IMR-90 (cell line): ENCODE data around the gene LRRTM3. TPM values are rescaled to one million over a fixed set of nuclear protein-coding genes. Genes with fewer than 3 reads are reported as not detected.

Experiments
- ATAC-seq: fragments of 200-7000 bp; cut with Tn5 transposase; 2 replicates; pipeline ENCODE4 v1.9.1; 2020; ENCODE audit warnings: low read depth, mild to moderate bottlenecking, moderate library complexity
- BruUV-seq: library from RNA; stranded (reverse); fragments of 400-500 nt; replicated peaks from 2 replicates; lab custom pipeline; 2021; lab: Mats Ljungman, UMichigan
- CTCF ChIA-PET: fragments of 300-600 bp; formaldehyde crosslinking; extraction: SDS; loops from one replicate; lab custom pipeline; 2021; ENCODE audit warnings: antibody characterized with exemption; lab: Yijun Ruan, JAX
- POLR2A ChIA-PET: fragments of 300-600 bp; sonication (Branson Sonifier 250); formaldehyde crosslinking; loops from one replicate; lab custom pipeline; 2022; ENCODE audit warnings: antibody characterized with exemption; ENCODE audit not compliant: unreplicated experiment; lab: Charles Lee
- DNase-seq: peaks from one replicate; pipeline ENCODE4 v3.0.0; 2013
- H2AFZ ChIP-seq: replicated peaks from 2 replicates; pipeline ENCODE3; 2013; ENCODE audit warnings: low read length, mild to moderate bottlenecking; ENCODE audit not compliant: poor library complexity
- H2AK5ac ChIP-seq: 2 replicates; pipeline ENCODE4 v1.6.1; 2013; ENCODE audit warnings: low read depth, low read length, inconsistent platforms
- H2AK9ac ChIP-seq: replicated peaks from 2 replicates; pipeline ENCODE3; 2013; ENCODE audit warnings: mild to moderate bottlenecking, low read depth, low read length, moderate library complexity; ENCODE audit not compliant: poor library complexity
- H2BK120ac ChIP-seq: 2 replicates; pipeline ENCODE4 v1.6.1; 2013; ENCODE audit warnings: low read depth, low read length, inconsistent platforms
- H2BK15ac ChIP-seq: 3 replicates; pipeline ENCODE4 v1.6.1; 2013; ENCODE audit warnings: low read depth, low read length, inconsistent platforms
- H2BK20ac ChIP-seq: 2 replicates; pipeline ENCODE4 v1.6.1; 2013; ENCODE audit warnings: low read depth, mild to moderate bottlenecking, inconsistent platforms, low read length, moderate library complexity
- H2BK5ac ChIP-seq: 2 replicates; pipeline ENCODE4 v1.6.1; 2013; ENCODE audit warnings: mild to moderate bottlenecking, low read depth, low read length, inconsistent platforms; ENCODE audit not compliant: poor library complexity, severe bottlenecking
- H3K14ac ChIP-seq: replicated peaks from 2 replicates; pipeline ENCODE4 v1.6.1; 2013; ENCODE audit warnings: low read depth, low read length, inconsistent platforms
- H3K18ac ChIP-seq: 2 replicates; pipeline ENCODE4 v1.6.1; 2013; ENCODE audit warnings: low read depth, low read length, control low read depth
- H3K23ac ChIP-seq: 2 replicates; pipeline ENCODE4 v1.6.1; 2013; ENCODE audit warnings: low read depth, low read length, inconsistent platforms
- H3K27ac ChIP-seq: 2 replicates; pipeline ENCODE4 v1.5.1; 2013; ENCODE audit warnings: mild to moderate bottlenecking, control low read depth, low read length; ENCODE audit not compliant: insufficient read depth
- H3K27me3 ChIP-seq: 2 replicates; pipeline ENCODE4 v1.6.1; 2013; ENCODE audit warnings: low read length; ENCODE audit not compliant: control insufficient read depth, insufficient read depth
- H3K36me3 ChIP-seq: 2 replicates; pipeline ENCODE4 v1.6.1; 2013; ENCODE audit warnings: low read length, mixed read lengths; ENCODE audit not compliant: control insufficient read depth, insufficient read depth
- H3K4ac ChIP-seq: 2 replicates; pipeline ENCODE4 v1.6.1; 2013; ENCODE audit warnings: low read depth, low read length, inconsistent platforms
- H3K4me1 ChIP-seq: 2 replicates; pipeline ENCODE4 v1.6.1; 2013; ENCODE audit warnings: low read length, mixed read lengths; ENCODE audit not compliant: control insufficient read depth, insufficient read depth
- H3K4me2 ChIP-seq: 2 replicates; pipeline ENCODE4 v1.6.1; 2013; ENCODE audit warnings: low read depth, mild to moderate bottlenecking, control low read depth, low read length, moderate library complexity
- H3K4me3 ChIP-seq: 2 replicates; pipeline ENCODE4 v1.5.1; 2013; ENCODE audit warnings: low read depth, mild to moderate bottlenecking, control low read depth, low read length, moderate library complexity; ENCODE audit not compliant: insufficient read depth
- H3K56ac ChIP-seq: 2 replicates; pipeline ENCODE4 v1.6.1; 2013; ENCODE audit warnings: low read length, inconsistent platforms; ENCODE audit not compliant: insufficient read depth; ENCODE audit errors: extremely low read depth
- H3K79me1 ChIP-seq, 2 experiments: 2 replicates each; pipeline ENCODE4 v1.6.1; 2013; ENCODE audit warnings: low read length in 2 of 2, inconsistent platforms in 1 of 2, low read depth in 1 of 2
- H3K9ac ChIP-seq: 2 replicates; pipeline ENCODE4 v1.6.1; 2013; ENCODE audit warnings: low read depth, low read length, control low read depth
- H3K9me1 ChIP-seq: 2 replicates; pipeline ENCODE4 v1.6.1; 2013; ENCODE audit warnings: low read length, inconsistent platforms; ENCODE audit not compliant: insufficient read depth
- H3K9me3 ChIP-seq: 2 replicates; pipeline ENCODE4 v1.6.1; 2013; ENCODE audit warnings: low read length; ENCODE audit not compliant: control insufficient read depth, insufficient read depth
- H4K20me1 ChIP-seq: 2 replicates; pipeline ENCODE4 v1.6.1; 2013; ENCODE audit warnings: low read length, inconsistent platforms; ENCODE audit not compliant: insufficient read depth
- H4K5ac ChIP-seq: 2 replicates; pipeline ENCODE4 v1.6.1; 2013; ENCODE audit warnings: mild to moderate bottlenecking, low read depth, low read length, control low read depth
- H4K8ac ChIP-seq, 2 experiments: 2 replicates each; pipeline ENCODE4 v1.6.1; 2013; ENCODE audit warnings: low read depth in 2 of 2, low read length in 2 of 2, control low read depth in 1 of 2, inconsistent platforms in 1 of 2
- H4K91ac ChIP-seq: 2 replicates; pipeline ENCODE4 v1.6.1; 2013; ENCODE audit warnings: low read depth, low read length, inconsistent platforms; ENCODE audit not compliant: insufficient read depth
- FOS ChIP-seq: fragments of 150-350 bp; IDR thresholded peaks from 2 replicates; pipeline ENCODE4 v1.6.1; 2016; ENCODE audit warnings: low read depth, low read length
- MAFK ChIP-seq: IDR thresholded peaks from 2 replicates; pipeline ENCODE4 v1.6.1; 2012; ENCODE audit warnings: low read depth, low read length, improper control_type of control experiment
- MAZ ChIP-seq: IDR thresholded peaks from 2 replicates; pipeline ENCODE4 v1.6.1; 2012; ENCODE audit warnings: low read depth, mild to moderate bottlenecking, low read length, improper control_type of control experiment, moderate library complexity, borderline replicate concordance
- MXI1 ChIP-seq: IDR thresholded peaks from 2 replicates; pipeline ENCODE4 v1.6.1; 2012; ENCODE audit warnings: low read depth, mild to moderate bottlenecking, low read length, moderate library complexity, borderline replicate concordance
- NFE2L2 ChIP-seq: fragments of 150-350 bp; IDR thresholded peaks from 2 replicates; pipeline ENCODE4 v1.6.1; 2016; ENCODE audit warnings: low read depth, mild to moderate bottlenecking, low read length
- POLR2A ChIP-seq: IDR thresholded peaks from 2 replicates; pipeline ENCODE4 v1.6.1; 2012; ENCODE audit warnings: mild to moderate bottlenecking, low read depth, low read length
- RAD21 ChIP-seq: IDR thresholded peaks from 2 replicates; pipeline ENCODE4 v1.6.1; 2012; ENCODE audit warnings: low read length, improper control_type of control experiment
- RFX5 ChIP-seq: IDR thresholded peaks from 2 replicates; pipeline ENCODE4 v1.8.0; 2012; ENCODE audit warnings: low read depth, mild to moderate bottlenecking, low read length, moderate library complexity
- dilution Hi-C: fragments of 300-500 bp; cut with HindIII; formaldehyde crosslinking; loops from one replicate; pipeline ENCODE4 v1.14.3; 2018; ENCODE audit warnings: low sequenced_read_pairs; ENCODE audit not compliant: unreplicated experiment
- in situ Hi-C: fragments of 300-500 bp; cut with MboI; formaldehyde crosslinking; loops from 3 replicates; pipeline ENCODE4 v1.14.3; 2019; ENCODE audit warnings: low sequenced_read_pairs, inconsistent platforms, mixed read lengths
- intact Hi-C: fragments of 100-400 bp; cut with micrococcal nuclease; formaldehyde crosslinking; loops from 2 replicates; pipeline ENCODE4 v1.10.0; 2022
- polyA plus RNA-seq, 3 experiments: library from polyadenylated mRNA; depleted of rRNA; stranded (reverse); fragments of >200 nt; gene quantifications; 2 replicates each; pipeline ENCODE4 v1.2.3, GENCODE V29; 2012; ENCODE audit warnings: low replicate concordance in 1 of 3
- total RNA-seq: library from RNA; depleted of rRNA; stranded (reverse); fragments of >200 nt; gene quantifications from 2 replicates; pipeline ENCODE4 v1.2.3, GENCODE V29; 2012

The LRRTM3 gene
- total and polyA plus RNA-seq, 2 of the 4 experiments (the other 2 are of a cell fraction): under 0.01 TPM; not detected in 1

- H3K27me3 ChIP-seq: no peaks in the 10 kb centered on the region
- ATAC-seq: no peak
- H3K79me1 ChIP-seq: no peaks in the 10 kb centered on the region
- in situ Hi-C loops: no loop called here
- H2BK5ac ChIP-seq: no peak overlapping the region
- H3K4ac ChIP-seq: no peak overlapping the region
- H2BK20ac ChIP-seq: no peak overlapping the region
- no peak overlapping the region for H3K56ac ChIP-seq
- no peak overlapping the region for H3K23ac ChIP-seq
- H3K9me3 ChIP-seq: no peaks in the 10 kb centered on the region
- H2AK5ac ChIP-seq: no peak overlapping the region
- no peak overlapping the region for H2BK120ac ChIP-seq
- H3K4me3 ChIP-seq: no peak overlapping the region
- CTCF ChIA-PET: no interaction called here
- no peak overlapping the region for H3K9ac ChIP-seq
- no peak overlapping the region for H3K4me2 ChIP-seq
- intact Hi-C loops: no loop called here
- no peak overlapping the region for H3K14ac ChIP-seq
- POLR2A ChIA-PET: no interaction called here
- H3K36me3 ChIP-seq: no peaks in the 10 kb centered on the region
- no TSS peak for BruUV-seq
- no peaks in the 10 kb centered on the region for H3K9me1 ChIP-seq
- H3K27ac ChIP-seq: no peak overlapping the region
- H4K91ac ChIP-seq: no peak overlapping the region
- no peaks in the 10 kb centered on the region for H3K4me1 ChIP-seq
- dilution Hi-C loops: no loop called here
- no peak overlapping the region for H4K5ac ChIP-seq
- H2AFZ ChIP-seq: no peak overlapping the region
- H3K18ac ChIP-seq: no peak overlapping the region
- no peak overlapping the region for H4K8ac ChIP-seq
- no peak overlapping the region for H2BK15ac ChIP-seq
- no peaks in the 10 kb centered on the region for H4K20me1 ChIP-seq
- no peak for TF ChIP-seq MAFK
- TF ChIP-seq POLR2A: no peak
- no peak for TF ChIP-seq MAZ
- no peak for TF ChIP-seq RFX5
- TF ChIP-seq NFE2L2: no peak
- no peak for TF ChIP-seq MXI1
- no peak for TF ChIP-seq RAD21
- TF ChIP-seq FOS: no peak
- no peak overlapping the region for H2AK9ac ChIP-seq
- DNase-seq: no peak
Measured at GRCh38 chr10:67110286-67110685, 184.4 kb downstream of the LRRTM3 start.
